ENCODE data around the gene ETS1. TPM values are rescaled to one million over a fixed set of nuclear protein-coding genes. Genes with fewer than 3 reads are reported as not detected.
A peak's percentile ranks its signal among the peaks of the same experiment; 100 is the strongest.

Gene ETS1
- total and polyA plus RNA-seq, 11 donors, result 18.4 to 101 (median 45.3) TPM

DNA sequence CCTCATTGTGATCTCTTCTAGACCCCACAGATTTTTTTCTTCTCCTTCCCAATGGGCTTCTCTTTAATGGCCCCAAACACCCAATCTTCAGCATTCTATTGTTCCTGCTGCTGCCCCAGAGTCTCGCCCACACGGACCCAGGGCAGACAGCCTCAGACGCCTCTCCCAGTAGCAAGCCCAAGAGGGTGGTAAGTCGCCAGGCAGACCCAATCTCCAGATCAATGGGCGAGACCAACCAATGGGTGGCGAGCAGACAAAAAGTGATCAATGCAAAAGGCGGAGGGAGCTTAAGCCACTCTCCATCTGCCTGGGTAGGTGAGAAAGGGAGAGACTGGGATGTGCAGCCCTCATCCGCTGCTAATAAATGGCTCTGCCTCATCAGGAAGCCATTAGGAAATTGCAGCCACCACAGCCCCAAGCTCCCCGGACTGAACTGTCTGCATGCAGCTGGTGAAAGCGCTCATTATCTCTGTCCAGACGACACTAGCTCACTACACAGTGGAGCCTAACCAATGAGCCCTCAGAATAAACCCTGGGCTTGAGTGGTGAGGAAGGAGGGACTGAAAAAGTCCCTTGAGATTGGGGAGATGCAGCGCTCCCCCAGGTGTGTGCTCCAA, 81.8 kb downstream of the ETS1 start:
- TF ChIP-seq, protein P1, sequence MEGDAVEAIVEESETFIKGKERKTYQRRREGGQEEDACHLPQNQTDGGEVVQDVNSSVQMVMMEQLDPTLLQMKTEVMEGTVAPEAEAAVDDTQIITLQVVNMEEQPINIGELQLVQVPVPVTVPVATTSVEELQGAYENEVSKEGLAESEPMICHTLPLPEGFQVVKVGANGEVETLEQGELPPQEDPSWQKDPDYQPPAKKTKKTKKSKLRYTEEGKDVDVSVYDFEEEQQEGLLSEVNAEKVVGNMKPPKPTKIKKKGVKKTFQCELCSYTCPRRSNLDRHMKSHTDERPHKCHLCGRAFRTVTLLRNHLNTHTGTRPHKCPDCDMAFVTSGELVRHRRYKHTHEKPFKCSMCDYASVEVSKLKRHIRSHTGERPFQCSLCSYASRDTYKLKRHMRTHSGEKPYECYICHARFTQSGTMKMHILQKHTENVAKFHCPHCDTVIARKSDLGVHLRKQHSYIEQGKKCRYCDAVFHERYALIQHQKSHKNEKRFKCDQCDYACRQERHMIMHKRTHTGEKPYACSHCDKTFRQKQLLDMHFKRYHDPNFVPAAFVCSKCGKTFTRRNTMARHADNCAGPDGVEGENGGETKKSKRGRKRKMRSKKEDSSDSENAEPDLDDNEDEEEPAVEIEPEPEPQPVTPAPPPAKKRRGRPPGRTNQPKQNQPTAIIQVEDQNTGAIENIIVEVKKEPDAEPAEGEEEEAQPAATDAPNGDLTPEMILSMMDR (IDR thresholded peaks at IDR 0.05), result no peak
- TF ChIP-seq POLR2A (IDR thresholded peaks at IDR 0.05), result no peak
- Histone ChIP-seq H3K9me3 (no peaks in the 10 kb centered on the region), H3K27ac (peak overlapping the region in 11 of 12 donors; percentile 67 to 96 (median 81)), H3K4me3 (peak overlapping the region in 3 of 12 donors; percentile 0 to 41 (median 8)), H3K27me3 (no peaks in the 10 kb centered on the region), H3K36me3 (peaks cover 0 to 8% (median 0%) of the 10 kb centered on the region in 9 donors), H3K4me1 (peaks cover 26 to 100% (median 100%) of the 10 kb centered on the region in 12 donors)
- 51 to 83% (median 58%) methylated on average over 9 to 12 of the region's 12 CpGs for WGBS, 4 donors
- intact Hi-C loops (cut with DNase I), result loop anchor here in 2 of 10 donors (10.0 kb wide), 1 partner anchor 211 kb away; no protein-coding TSS in a partner anchor
- no peak for DNase-seq
- ATAC-seq, result peak in 2 of 4 donors; percentile 5 to 21

DNA sequence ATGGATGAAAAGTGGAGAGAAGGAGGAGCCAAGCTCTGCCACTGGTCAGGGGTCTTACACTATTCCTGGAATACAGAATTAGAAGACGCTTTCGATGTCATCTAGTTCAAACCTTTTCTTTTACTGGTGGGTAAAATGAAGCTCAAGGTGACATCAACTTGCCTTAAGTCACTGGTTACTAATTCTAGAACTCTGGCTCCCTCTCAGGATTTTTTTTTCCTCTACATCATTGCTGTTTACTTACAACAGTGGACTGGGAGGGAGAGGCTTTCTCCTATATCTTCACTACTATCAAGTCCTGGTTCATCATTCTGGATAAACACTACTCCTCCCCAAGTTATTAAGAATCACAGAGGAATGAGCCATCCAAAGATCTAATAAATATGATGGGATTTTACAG, 82.9 kb downstream of the ETS1 start:
- Histone ChIP-seq H3K9me3 (no peaks in the 10 kb centered on the region), H3K4me3 (peak overlapping the region in 1 of 12 donors; percentile 4), H3K27ac (peak overlapping the region in 11 of 12 donors; percentile 67 to 96 (median 81)), H3K27me3 (no peaks in the 10 kb centered on the region), H3K4me1 (peaks cover 31 to 100% (median 100%) of the 10 kb centered on the region in 12 donors), H3K36me3 (peaks cover 0 to 8% (median 0%) of the 10 kb centered on the region in 9 donors)
- intact Hi-C loops (cut with DNase I), result loop anchor here in 3 of 10 donors (5.0 to 10.0 kb wide), 2 partner anchors 37 to 210 kb away; no protein-coding TSS in a partner anchor
- ATAC-seq (no peak), DNase-seq (no peak)
- WGBS, 4 donors, result 52 to 76% (median 59%) methylated on average over 2 of the region's 2 CpGs
- TF ChIP-seq, protein P1 (IDR thresholded peaks at IDR 0.05), result peak in 2 of 12 donors; percentile 3 to 17
- TF ChIP-seq POLR2A (IDR thresholded peaks at IDR 0.05), result no peak

DNA sequence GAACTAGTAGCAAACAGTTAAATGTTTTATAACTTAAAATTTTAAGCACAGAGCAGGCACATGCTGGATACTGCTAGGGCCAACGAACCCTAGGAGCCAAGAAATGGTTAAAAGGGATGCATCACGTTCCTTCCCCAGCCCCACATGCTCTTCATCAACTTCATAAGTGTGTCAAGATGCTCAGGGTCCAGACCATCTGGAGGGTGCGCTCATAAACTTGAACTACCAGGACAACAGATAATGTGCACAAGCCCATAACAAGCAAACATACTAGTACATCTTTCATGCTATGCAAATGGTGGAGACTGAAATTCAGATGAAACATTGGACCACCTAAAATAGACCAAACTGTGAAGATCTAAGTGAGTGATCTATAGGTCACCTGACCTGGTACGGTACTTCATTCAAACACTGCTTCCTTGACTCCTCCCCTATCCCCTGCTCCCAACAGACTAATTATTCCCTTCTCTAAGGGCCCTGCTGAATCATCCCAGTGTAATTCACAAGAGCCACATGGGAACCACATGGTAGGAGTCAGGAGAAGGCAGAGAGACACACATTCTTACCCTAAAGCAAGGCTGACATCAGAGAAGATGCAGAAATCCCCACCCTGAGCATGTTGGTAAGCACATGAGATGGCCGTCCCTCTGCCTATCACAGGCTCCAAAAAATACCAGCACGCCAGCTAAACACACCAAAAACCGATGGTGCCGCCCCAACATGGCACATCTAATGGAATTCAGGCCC, 83.9 kb downstream of the ETS1 start:
- no peak for TF ChIP-seq POLR2A (IDR thresholded peaks at IDR 0.05)
- TF ChIP-seq, protein P1 (IDR thresholded peaks at IDR 0.05), result no peak
- peak overlapping the region; percentile 2 to 96 (median 80) for H3K27ac ChIP-seq
- no peak for ATAC-seq
- DNase-seq, result no peak
- WGBS, 4 donors, result 55 to 66% (median 63%) methylated on average over 8 of the region's 8 CpGs
- peaks cover 0 to 8% (median 0%) of the 10 kb centered on the region in 9 donors for H3K36me3 ChIP-seq
- no peaks in the 10 kb centered on the region for H3K27me3 ChIP-seq
- peak overlapping the region in 1 of 12 donors; percentile 1 for H3K4me3 ChIP-seq
- H3K4me1 ChIP-seq, result peaks cover 36 to 100% (median 100%) of the 10 kb centered on the region in 12 donors
- no peaks in the 10 kb centered on the region for H3K9me3 ChIP-seq
- intact Hi-C loops (cut with DNase I), result loop anchor here in 4 of 10 donors (2.0 to 10.0 kb wide), 3 partner anchors 19 to 209 kb away; no protein-coding TSS in a partner anchor

DNA sequence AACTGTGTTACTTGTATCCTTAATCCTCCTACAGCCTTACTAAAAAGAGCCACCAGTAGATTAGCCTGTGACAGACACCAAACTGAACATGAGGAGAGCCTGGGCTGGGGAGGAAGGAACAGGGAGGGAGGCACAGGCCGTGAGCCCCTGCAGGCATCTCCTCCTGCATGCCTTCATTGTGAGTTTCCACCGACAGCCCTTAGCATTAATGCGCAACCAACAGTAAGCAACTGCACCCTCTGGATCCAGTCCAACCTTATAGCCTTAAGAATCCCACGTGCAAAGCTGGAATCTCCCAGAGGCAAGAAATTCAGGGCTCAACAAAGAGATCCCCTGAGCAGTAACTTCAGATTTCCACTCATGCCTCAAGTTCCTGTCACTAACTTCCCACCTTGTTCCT, 84.6 kb downstream of the ETS1 start:
- Histone ChIP-seq H3K27me3 (no peaks in the 10 kb centered on the region), H3K27ac (peak overlapping the region in 11 of 12 donors; percentile 67 to 96 (median 81)), H3K36me3 (peaks cover 0 to 8% (median 0%) of the 10 kb centered on the region in 9 donors), H3K4me3 (peak overlapping the region in 2 of 12 donors; percentile 12 to 15), H3K4me1 (peaks cover 43 to 100% (median 100%) of the 10 kb centered on the region in 12 donors), H3K9me3 (no peaks in the 10 kb centered on the region)
- 25 to 38% (median 34%) methylated on average over 4 of the region's 4 CpGs for WGBS, 4 donors
- TF ChIP-seq, protein P1 (IDR thresholded peaks at IDR 0.05), result no peak
- TF ChIP-seq POLR2A (IDR thresholded peaks at IDR 0.05), result no peak
- ATAC-seq (no peak), DNase-seq (peak in 1 of 5 donors; percentile 39)
- intact Hi-C loops (cut with DNase I), result loop anchor here in 4 of 10 donors (2.0 to 10.0 kb wide), 3 partner anchors 20 to 208 kb away; no protein-coding TSS in a partner anchor

Data from heart left ventricle (tissue), 16 donors.